BJ (cell line): ENCODE measurements around the gene ST6GALNAC2. TPM values are rescaled to one million over a fixed set of nuclear protein-coding genes. Genes with fewer than 3 reads are reported as not detected.

Experiments
- CTCF ChIA-PET: fragments of 350-600 bp; formaldehyde crosslinking; extraction: SDS; loops from one replicate; lab custom pipeline; 2021; ENCODE audit warnings: antibody characterized with exemption, inconsistent platforms; lab: Yijun Ruan, JAX
- POLR2A ChIA-PET: fragments of 300-600 bp; sonication (Branson Sonifier 250); formaldehyde crosslinking; extraction: SDS; loops from one replicate; lab custom pipeline; 2021; ENCODE audit warnings: antibody characterized with exemption; lab: Charles Lee
- DNase-seq: peaks from one replicate; pipeline ENCODE4 v3.0.0-alpha.2; 2011; ENCODE audit warnings: low read depth
- H3K27me3 ChIP-seq: 2 replicates; pipeline ENCODE4 v1.6.0; 2011; ENCODE audit warnings: low read length; ENCODE audit not compliant: control insufficient read depth, insufficient read depth
- H3K36me3 ChIP-seq: 2 replicates; pipeline ENCODE4 v1.5.1; 2011; ENCODE audit warnings: low read length; ENCODE audit not compliant: control insufficient read depth, insufficient read depth
- H3K4me3 ChIP-seq: 2 replicates; pipeline ENCODE4 v1.5.1; 2011; ENCODE audit warnings: low read depth, mild to moderate bottlenecking, control low read depth, low read length
- CTCF ChIP-seq: IDR thresholded peaks from 2 replicates; pipeline ENCODE4 v1.5.1; 2011; ENCODE audit warnings: low read depth, mild to moderate bottlenecking, control low read depth, inconsistent platforms, low read length, moderate library complexity; ENCODE audit not compliant: insufficient read depth
- polyA plus RNA-seq: library from polyadenylated mRNA; depleted of rRNA; stranded (reverse); fragments of >200 nt; gene quantifications from 2 replicates; pipeline ENCODE4 v1.2.3, GENCODE V29; 2011

Gene ST6GALNAC2
- polyA plus RNA-seq, 1 experiment, result 0.72 TPM

- ChIA-PET CTCF (interaction anchor here (0.7 to 5.0 kb wide), 5 partner anchors 11 to 73 kb away, joined by 3 to 60 read pairs (median 4); no protein-coding TSS in a partner anchor), POLR2A (no interaction called here)
- DNase-seq, result no peak
- TF ChIP-seq CTCF, result no peak
- Histone ChIP-seq H3K36me3 (no peaks in the 10 kb centered on the region), H3K4me3 (no peak overlapping the region), H3K27me3 (no peaks in the 10 kb centered on the region)
Measured at GRCh38 chr17:76551685-76552084, 34.0 kb downstream of the ST6GALNAC2 start.

GRCh38 chr17:76550712-76551615 lies 34.7 kb downstream of the ST6GALNAC2 start:
- Histone ChIP-seq H3K27me3 (no peaks in the 10 kb centered on the region), H3K4me3 (no peak overlapping the region)
- CTCF ChIA-PET, result interaction anchor here (0.7 to 5.0 kb wide), 5 partner anchors 10 to 73 kb away, joined by 3 to 60 read pairs (median 4); no protein-coding TSS in a partner anchor

GRCh38 chr17:76549539-76549938 lies 36.1 kb downstream of the ST6GALNAC2 start:
- Histone ChIP-seq H3K4me3 (no peak overlapping the region), H3K27me3 (0 out of 2 replicates have a peak, but pooled peaks cover 1% of the 10 kb centered on the region), H3K36me3 (no peaks in the 10 kb centered on the region)
- DNase-seq, result no peak
- ChIA-PET POLR2A (no interaction called here), CTCF (interaction anchor here (0.8 to 5.0 kb wide), 3 partner anchors 26 to 132 kb away, joined by 4 to 60 read pairs (median 5); no protein-coding TSS in a partner anchor)
- no peak for TF ChIP-seq CTCF

More at GRCh38 chr17:76550712-76551615, 34.7 kb downstream of the ST6GALNAC2 start:
- no peak for TF ChIP-seq CTCF
- no peaks in the 10 kb centered on the region for H3K36me3 ChIP-seq
- POLR2A ChIA-PET, result no interaction called here
- no peak for DNase-seq

GRCh38 chr17:76549215-76549518 lies 36.5 kb downstream of the ST6GALNAC2 start:
- DNase-seq, result no peak
- no peak for TF ChIP-seq CTCF
- ChIA-PET CTCF (interaction anchor here (0.8 to 5.0 kb wide), 4 partner anchors 26 to 132 kb away, joined by 3 to 60 read pairs (median 4); no protein-coding TSS in a partner anchor), POLR2A (no interaction called here)
- Histone ChIP-seq H3K4me3 (no peak overlapping the region), H3K36me3 (no peaks in the 10 kb centered on the region), H3K27me3 (0 out of 2 replicates have a peak, but pooled peaks cover 1% of the 10 kb centered on the region)

DNA sequence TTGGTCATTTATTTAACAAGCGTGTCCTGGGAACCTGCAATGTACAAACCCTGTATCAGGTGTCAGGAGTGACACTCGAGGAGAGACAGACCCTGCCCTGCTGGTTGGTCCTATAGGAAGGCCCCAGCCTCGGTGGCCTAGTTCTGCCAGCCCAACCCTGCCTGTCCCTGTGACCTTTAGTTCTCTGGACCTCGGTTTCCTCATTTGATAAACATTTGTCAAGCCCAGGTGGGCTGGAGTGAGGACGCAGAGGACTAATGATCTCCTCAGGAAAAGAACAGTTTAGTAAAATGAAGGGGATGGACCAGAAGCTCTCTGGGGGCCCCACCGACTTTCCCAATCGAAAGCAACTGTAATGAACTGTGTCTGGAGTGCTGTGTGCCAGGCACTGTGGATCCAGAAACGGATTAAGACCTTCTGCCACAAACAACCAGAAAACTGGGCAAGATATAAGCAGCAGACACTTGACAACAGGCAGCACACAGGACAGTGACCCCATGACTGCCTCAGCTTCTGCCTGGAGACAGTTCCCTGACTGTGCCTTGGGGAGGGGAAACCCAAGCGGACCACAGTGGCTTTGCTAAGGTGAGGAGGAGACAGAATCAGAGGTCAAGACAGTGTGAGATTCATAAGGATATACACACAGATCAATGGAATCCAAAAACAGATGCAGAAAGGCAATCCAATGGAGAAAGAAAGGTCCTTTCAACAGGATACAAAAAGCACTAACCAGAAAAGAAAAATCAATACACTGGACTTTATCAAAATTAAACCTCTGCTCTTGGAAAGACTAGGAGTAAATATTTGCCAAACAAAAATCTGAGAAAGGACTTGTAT lies 37.1 kb downstream of the ST6GALNAC2 start:
- no peak for TF ChIP-seq CTCF
- ChIA-PET CTCF (interaction anchor here (0.9 to 5.0 kb wide), 3 partner anchors 25 to 75 kb away, joined by 3 to 60 read pairs (median 4); no protein-coding TSS in a partner anchor), POLR2A (no interaction called here)
- DNase-seq, result no peak
- Histone ChIP-seq H3K36me3 (no peaks in the 10 kb centered on the region), H3K27me3 (0 out of 2 replicates have a peak, but pooled peaks cover 3% of the 10 kb centered on the region), H3K4me3 (no peak overlapping the region)
